PC-3 (cell line): ENCODE results near the gene COL1A1.

ENCODE experiments used
- EZH2 ChIP-seq: fragments of 300-600 bp; sonication (generic); IDR thresholded peaks from one replicate; pipeline ENCODE4 v1.6.1; 2017; ENCODE audit warnings: antibody characterized with exemption, mild to moderate bottlenecking, low read length; ENCODE audit not compliant: unreplicated experiment
- TF ChIP-seq, protein P1 (sequence below): fragments of 300-600 bp; sonication (generic); conservative IDR thresholded peaks from 2 replicates; pipeline ENCODE4 v1.5.1; 2017; ENCODE audit warnings: antibody characterized with exemption, low read depth, mild to moderate bottlenecking, low read length

DNA sequence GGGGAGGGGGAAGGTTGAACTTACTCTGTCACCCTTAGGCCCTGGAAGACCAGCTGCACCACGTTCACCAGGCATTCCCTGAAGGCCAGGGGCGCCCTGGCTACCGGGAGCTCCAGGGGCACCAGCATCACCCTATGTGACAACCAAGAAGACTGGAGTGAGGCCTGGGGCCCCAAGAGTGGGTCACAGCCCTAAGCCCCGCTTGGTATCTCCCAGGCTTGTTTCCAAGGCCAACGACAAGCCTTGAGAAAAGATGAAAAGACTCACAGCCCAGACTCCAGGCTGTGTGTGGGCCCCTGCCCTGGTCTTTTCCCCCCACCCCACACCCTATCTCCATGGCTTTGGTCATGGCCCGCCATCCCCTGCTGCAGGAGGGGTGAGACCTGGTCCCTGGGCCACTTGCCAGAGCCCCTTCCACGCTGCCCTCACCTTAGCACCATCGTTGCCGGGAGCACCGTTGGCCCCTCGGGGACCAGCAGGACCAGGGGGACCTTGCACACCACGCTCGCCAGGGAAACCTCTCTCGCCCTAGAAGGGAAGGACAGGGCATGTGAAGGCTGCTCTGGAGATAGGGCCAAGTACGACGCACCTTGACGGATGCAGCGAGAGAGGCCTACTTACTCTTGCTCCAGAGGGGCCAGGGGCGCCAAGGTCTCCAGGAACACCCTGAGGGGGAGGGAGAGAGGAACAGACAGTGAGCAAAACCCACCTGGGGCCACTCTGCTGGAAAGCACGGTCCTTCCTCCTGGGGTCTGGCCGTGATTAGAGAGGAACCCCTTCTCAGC is 9.9 kb downstream of the COL1A1 start:
- TF ChIP-seq, protein P1, sequence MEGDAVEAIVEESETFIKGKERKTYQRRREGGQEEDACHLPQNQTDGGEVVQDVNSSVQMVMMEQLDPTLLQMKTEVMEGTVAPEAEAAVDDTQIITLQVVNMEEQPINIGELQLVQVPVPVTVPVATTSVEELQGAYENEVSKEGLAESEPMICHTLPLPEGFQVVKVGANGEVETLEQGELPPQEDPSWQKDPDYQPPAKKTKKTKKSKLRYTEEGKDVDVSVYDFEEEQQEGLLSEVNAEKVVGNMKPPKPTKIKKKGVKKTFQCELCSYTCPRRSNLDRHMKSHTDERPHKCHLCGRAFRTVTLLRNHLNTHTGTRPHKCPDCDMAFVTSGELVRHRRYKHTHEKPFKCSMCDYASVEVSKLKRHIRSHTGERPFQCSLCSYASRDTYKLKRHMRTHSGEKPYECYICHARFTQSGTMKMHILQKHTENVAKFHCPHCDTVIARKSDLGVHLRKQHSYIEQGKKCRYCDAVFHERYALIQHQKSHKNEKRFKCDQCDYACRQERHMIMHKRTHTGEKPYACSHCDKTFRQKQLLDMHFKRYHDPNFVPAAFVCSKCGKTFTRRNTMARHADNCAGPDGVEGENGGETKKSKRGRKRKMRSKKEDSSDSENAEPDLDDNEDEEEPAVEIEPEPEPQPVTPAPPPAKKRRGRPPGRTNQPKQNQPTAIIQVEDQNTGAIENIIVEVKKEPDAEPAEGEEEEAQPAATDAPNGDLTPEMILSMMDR, result no peak
- no peak for TF ChIP-seq EZH2
